GM19238 (cell line): ENCODE measurements around the gene CREB3L2.
"Not testable (repeated sequence)": the region's sequence is repeated elsewhere in the genome, so short reads cannot be mapped to it uniquely, and the experiment has no call there.

Experiments
- DNase-seq: peaks from one replicate; pipeline ENCODE4 v3.0.0; 2011; ENCODE audit warnings: low spot score; ENCODE audit not compliant: insufficient read length

The CREB3L2 gene

GRCh38 chr7:137935884-137936508 is 65.9 kb downstream of the CREB3L2 start:
- DNase-seq, result no peak

- DNase-seq, result no peak
Observed at GRCh38 chr7:137934941-137935883, 66.7 kb downstream of the CREB3L2 start.

- no peak for DNase-seq
Observed at GRCh38 chr7:137934176-137934826, 67.6 kb downstream of the CREB3L2 start.

- DNase-seq, result no peak
Observed at GRCh38 chr7:137933270-137934017, 68.4 kb downstream of the CREB3L2 start.

- DNase-seq, result no peak
Observed at GRCh38 chr7:137932881-137933269, 69.0 kb downstream of the CREB3L2 start.

- DNase-seq, result no peak
Observed at GRCh38 chr7:137931823-137932222, 70.1 kb downstream of the CREB3L2 start.

GRCh38 chr7:137930581-137930980 is 71.3 kb downstream of the CREB3L2 start:
- DNase-seq, result no peak

- no peak for DNase-seq
Observed at GRCh38 chr7:137928626-137929025, 73.3 kb downstream of the CREB3L2 start.

GRCh38 chr7:137927386-137927785 is 74.5 kb downstream of the CREB3L2 start:
- DNase-seq, result no peak

GRCh38 chr7:137926206-137926605 is 75.7 kb downstream of the CREB3L2 start:
- DNase-seq, result not testable (repeated sequence)

GRCh38 chr7:137925754-137926153 is 76.1 kb downstream of the CREB3L2 start:
- DNase-seq, result no peak

GRCh38 chr7:137925091-137925490 is 76.8 kb downstream of the CREB3L2 start:
- no peak for DNase-seq

- no peak for DNase-seq
Observed at GRCh38 chr7:137923380-137923779, 78.5 kb downstream of the CREB3L2 start.

GRCh38 chr7:137920637-137921399 is 81.1 kb downstream of the CREB3L2 start:
- DNase-seq, result no peak

- DNase-seq, result no peak
Observed at GRCh38 chr7:137919987-137920386, 81.9 kb downstream of the CREB3L2 start.

- DNase-seq, result no peak
Observed at GRCh38 chr7:137916980-137917645, 84.8 kb downstream of the CREB3L2 start.

- no peak for DNase-seq
Observed at GRCh38 chr7:137916564-137916963, 85.3 kb downstream of the CREB3L2 start.

GRCh38 chr7:137915266-137915665 is 86.6 kb downstream of the CREB3L2 start:
- no peak for DNase-seq

- DNase-seq, result no peak
Observed at GRCh38 chr7:137913985-137914384, 87.9 kb downstream of the CREB3L2 start.

- no peak for DNase-seq
Observed at GRCh38 chr7:137909042-137909441, 92.8 kb downstream of the CREB3L2 start.
